ENCODE results near the gene SLAMF8. TPM values are rescaled to one million over a fixed set of nuclear protein-coding genes. Genes with fewer than 3 reads are reported as not detected.

Gene SLAMF8
- total RNA-seq, 1 experiment from 2014 or later = not detected

GRCh38 chr1:159864262-159864661 lies 37.6 kb downstream of the SLAMF8 start (continued):
- TF ChIP-seq AFF4 (CRISPR knock-in tag; IDR thresholded peaks at IDR 0.05; ENCODE audit: borderline replicate concordance) (no peak), EMX1 (CRISPR knock-in tag; IDR thresholded peaks at IDR 0.05) (no peak), USF1 (CRISPR knock-in tag; IDR thresholded peaks at IDR 0.05) (no peak), ZNF425 (CRISPR knock-in tag; conservative IDR thresholded peaks at IDR 0.05) (no peak), HMGA2 (CRISPR knock-in tag; IDR thresholded peaks at IDR 0.05) (no peak), FOXJ3 (CRISPR knock-in tag; IDR thresholded peaks at IDR 0.05; ENCODE audit: borderline replicate concordance) (no peak), KAT7 (CRISPR knock-in tag; IDR thresholded peaks at IDR 0.05; ENCODE audit: borderline replicate concordance) (no peak), FOXP1 (CRISPR knock-in tag; IDR thresholded peaks at IDR 0.05; ENCODE audit: borderline replicate concordance) (no peak), TP53 (CRISPR knock-in tag; IDR thresholded peaks at IDR 0.05) (no peak), NR2C2 (CRISPR knock-in tag; IDR thresholded peaks at IDR 0.05) (no peak), PREB (CRISPR knock-in tag; IDR thresholded peaks at IDR 0.05; ENCODE audit: borderline replicate concordance) (no peak)

- CTCF ChIA-PET = interaction anchor here (0.9 to 1.4 kb wide), 4 partner anchors 12 to 142 kb away, joined by 3 to 4 read pairs (median 3); no protein-coding TSS in a partner anchor
- Mint-ChIP-seq H3K4me1 (peaks cover 6% of the 10 kb centered on the region), H3K36me3 (no peaks in the 10 kb centered on the region), H3K9me3 (no peaks in the 10 kb centered on the region), H3K27ac (no peak overlapping the region), H3K4me3 (no peak overlapping the region), H3K27me3 (ENCODE audit: low read depth) (peaks cover 5% of the 10 kb centered on the region; the same call in 1 of the 2 replicates)
- DNase-seq (ENCODE audit: low spot score) = no peak
- ATAC-seq = no peak
- POLR2A ChIA-PET = interaction anchor here (0.7 kb wide), 1 partner anchor 56 kb away, joined by 3 read pairs; no protein-coding TSS in a partner anchor
- TF ChIP-seq ZNF425 (CRISPR knock-in tag; conservative IDR thresholded peaks at IDR 0.05) (no peak), ZNF396 (CRISPR knock-in tag; IDR thresholded peaks at IDR 0.05; ENCODE audit: borderline replicate concordance) (no peak), ATF3 (CRISPR knock-in tag; conservative IDR thresholded peaks at IDR 0.05) (no peak), HMGA2 (CRISPR knock-in tag; IDR thresholded peaks at IDR 0.05) (no peak), ZNF512 (CRISPR knock-in tag; IDR thresholded peaks at IDR 0.05; ENCODE audit: borderline replicate concordance) (no peak), EMX1 (CRISPR knock-in tag; IDR thresholded peaks at IDR 0.05) (no peak), OVOL2 (CRISPR knock-in tag; IDR thresholded peaks at IDR 0.05; ENCODE audit: borderline replicate concordance) (no peak), CREM (CRISPR knock-in tag; IDR thresholded peaks at IDR 0.05) (no peak), GABPB1 (CRISPR knock-in tag; IDR thresholded peaks at IDR 0.05) (no peak), TEAD1 (CRISPR knock-in tag; IDR thresholded peaks at IDR 0.05) (no peak), JAZF1 (CRISPR knock-in tag; IDR thresholded peaks at IDR 0.05) (no peak), ZNF423 (CRISPR knock-in tag; IDR thresholded peaks at IDR 0.05) (no peak), NR1H2 (CRISPR knock-in tag; IDR thresholded peaks at IDR 0.05) (no peak), USF2 (CRISPR knock-in tag; IDR thresholded peaks at IDR 0.05) (no peak), ETV6 (CRISPR knock-in tag; IDR thresholded peaks at IDR 0.05) (no peak), JUN (CRISPR knock-in tag; IDR thresholded peaks at IDR 0.05) (no peak)
These were observed 39.4 kb downstream of the SLAMF8 start for GRCh38 chr1:159866066-159866465.
